Limb (tissue), 2 donors: ENCODE measurements around the gene DCAF10.
"Not testable (repeated sequence)": the region's sequence is repeated elsewhere in the genome, so short reads cannot be mapped to it uniquely, and the experiment has no call there.

Experiments
- DNase-seq, 2 donors: peaks; one replicate each; pipeline ENCODE4 v3.0.0-alpha.2; 2016; ENCODE audit errors: extremely low spot score in 2 of 2

The DCAF10 gene

GRCh38 chr9:37800631-37801286 is at the start of gene DCAF10:
Gene DCAF10 (plus strand): TSS chr9:37800797. CDS start chr9:37800867, 70 bp downstream.
- DNase-seq = peak; percentile 77 to 96

- DNase-seq = no peak
Observed at GRCh38 chr9:37751186-37751585, 49.4 kb upstream of the DCAF10 start.

- DNase-seq = not testable (repeated sequence)
Observed at GRCh38 chr9:37751704-37752103, 48.9 kb upstream of the DCAF10 start.

GRCh38 chr9:37752112-37752511 is 48.5 kb upstream of the DCAF10 start:
- DNase-seq = not testable (repeated sequence)

GRCh38 chr9:37752642-37753488 is 47.7 kb upstream of the DCAF10 start:
- DNase-seq = no peak

GRCh38 chr9:37753489-37754190 is 47.0 kb upstream of the DCAF10 start, which contains the start of gene TRMT10B:
Gene TRMT10B (plus strand): TSS chr9:37753805. CDS start chr9:37761932, 8,127 bp downstream.
- peak; percentile 78 to 88 for DNase-seq

GRCh38 chr9:37758747-37759146 is 41.9 kb upstream of the DCAF10 start:
- DNase-seq = no peak

- no peak for DNase-seq
Observed at GRCh38 chr9:37760416-37761161, 40.0 kb upstream of the DCAF10 start.

- no peak for DNase-seq
Observed at GRCh38 chr9:37761511-37761910, 39.1 kb upstream of the DCAF10 start.

- not testable (repeated sequence) for DNase-seq
Observed at GRCh38 chr9:37765263-37765662, 35.3 kb upstream of the DCAF10 start.

GRCh38 chr9:37769306-37769705 is 31.3 kb upstream of the DCAF10 start:
- no peak for DNase-seq

- no peak for DNase-seq
Observed at GRCh38 chr9:37769995-37770394, 30.6 kb upstream of the DCAF10 start.

GRCh38 chr9:37775216-37775919 is 25.2 kb upstream of the DCAF10 start:
- no peak for DNase-seq

- no peak for DNase-seq
Observed at GRCh38 chr9:37776328-37776727, 24.3 kb upstream of the DCAF10 start.

- no peak for DNase-seq
Observed at GRCh38 chr9:37778534-37778933, 22.1 kb upstream of the DCAF10 start.

- no peak for DNase-seq
Observed at GRCh38 chr9:37784291-37784615, 16.3 kb upstream of the DCAF10 start.

- DNase-seq = peak; percentile 90 to 94
Observed at GRCh38 chr9:37784616-37785483, 15.7 kb upstream of the DCAF10 start, which contains the start of gene EXOSC3. Gene EXOSC3 (minus strand): TSS chr9:37785064. CDS start chr9:37785044, 20 bp downstream.

GRCh38 chr9:37787059-37787458 is 13.5 kb upstream of the DCAF10 start:
- DNase-seq = no peak

GRCh38 chr9:37788332-37788731 is 12.3 kb upstream of the DCAF10 start:
- DNase-seq = no peak

- no peak for DNase-seq
Observed at GRCh38 chr9:37790096-37790495, 10.5 kb upstream of the DCAF10 start.
